GM12865 (cell line): Measurements from ENCODE around the gene TTC28.

ENCODE experiments used
- DNase-seq: peaks from one replicate; pipeline ENCODE4 v3.0.0; 2010; ENCODE audit warnings: low read depth
- H3K4me3 ChIP-seq: 2 replicates; pipeline ENCODE4 v1.5.1; 2011; ENCODE audit warnings: mild to moderate bottlenecking, low read depth, low read length, control low read depth
- TF ChIP-seq, protein P1 (sequence below): IDR thresholded peaks from 2 replicates; pipeline ENCODE4 v1.5.1; 2011; ENCODE audit warnings: low read length, control low read depth, low read depth, inconsistent platforms; ENCODE audit not compliant: insufficient read depth; ENCODE audit errors: missing control alignments

The TTC28 gene

DNA sequence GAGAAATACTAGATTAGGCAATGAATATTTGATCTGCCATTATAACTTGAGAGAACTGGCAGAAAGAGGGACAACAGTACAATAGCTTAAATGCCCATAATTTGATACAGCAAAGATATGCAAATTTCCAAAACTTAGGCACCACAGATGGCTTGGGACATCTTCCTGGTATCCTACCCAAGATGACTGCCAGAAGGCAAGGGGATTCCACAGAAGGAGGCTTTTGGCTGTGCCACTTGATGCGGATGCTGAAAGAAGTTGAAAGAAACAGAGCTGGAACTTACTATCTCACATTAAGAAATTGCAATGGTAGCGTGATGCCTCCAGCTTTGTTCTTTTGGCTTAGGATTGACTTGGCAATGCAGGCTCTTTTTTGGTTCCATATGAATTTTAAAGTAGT lies 216.7 kb downstream of the TTC28 start:
- TF ChIP-seq, protein P1, sequence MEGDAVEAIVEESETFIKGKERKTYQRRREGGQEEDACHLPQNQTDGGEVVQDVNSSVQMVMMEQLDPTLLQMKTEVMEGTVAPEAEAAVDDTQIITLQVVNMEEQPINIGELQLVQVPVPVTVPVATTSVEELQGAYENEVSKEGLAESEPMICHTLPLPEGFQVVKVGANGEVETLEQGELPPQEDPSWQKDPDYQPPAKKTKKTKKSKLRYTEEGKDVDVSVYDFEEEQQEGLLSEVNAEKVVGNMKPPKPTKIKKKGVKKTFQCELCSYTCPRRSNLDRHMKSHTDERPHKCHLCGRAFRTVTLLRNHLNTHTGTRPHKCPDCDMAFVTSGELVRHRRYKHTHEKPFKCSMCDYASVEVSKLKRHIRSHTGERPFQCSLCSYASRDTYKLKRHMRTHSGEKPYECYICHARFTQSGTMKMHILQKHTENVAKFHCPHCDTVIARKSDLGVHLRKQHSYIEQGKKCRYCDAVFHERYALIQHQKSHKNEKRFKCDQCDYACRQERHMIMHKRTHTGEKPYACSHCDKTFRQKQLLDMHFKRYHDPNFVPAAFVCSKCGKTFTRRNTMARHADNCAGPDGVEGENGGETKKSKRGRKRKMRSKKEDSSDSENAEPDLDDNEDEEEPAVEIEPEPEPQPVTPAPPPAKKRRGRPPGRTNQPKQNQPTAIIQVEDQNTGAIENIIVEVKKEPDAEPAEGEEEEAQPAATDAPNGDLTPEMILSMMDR, result no peak
- no peak overlapping the region for H3K4me3 ChIP-seq
- DNase-seq, result no peak

DNA sequence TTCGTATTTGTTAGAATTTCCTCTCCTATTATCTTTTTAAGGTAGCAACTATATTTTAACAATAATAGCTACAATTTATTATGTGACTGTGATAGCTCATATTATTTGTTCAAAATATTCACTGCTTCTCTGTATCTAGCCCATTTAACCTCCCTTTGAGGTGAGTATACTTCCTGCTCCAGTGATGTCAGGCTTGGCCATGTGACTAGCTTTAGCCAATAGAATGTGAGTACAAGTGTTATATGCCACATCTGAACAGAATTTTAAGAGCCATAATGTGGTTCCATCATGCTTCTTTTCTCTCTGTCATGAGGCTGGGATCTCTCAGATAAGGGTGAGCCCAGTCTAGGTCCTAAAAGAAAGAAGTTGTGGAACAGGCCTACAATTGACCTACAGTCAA lies 217.6 kb downstream of the TTC28 start:
- TF ChIP-seq, protein P1, result no peak
- no peak overlapping the region for H3K4me3 ChIP-seq
- DNase-seq, result peak; percentile 2

DNA sequence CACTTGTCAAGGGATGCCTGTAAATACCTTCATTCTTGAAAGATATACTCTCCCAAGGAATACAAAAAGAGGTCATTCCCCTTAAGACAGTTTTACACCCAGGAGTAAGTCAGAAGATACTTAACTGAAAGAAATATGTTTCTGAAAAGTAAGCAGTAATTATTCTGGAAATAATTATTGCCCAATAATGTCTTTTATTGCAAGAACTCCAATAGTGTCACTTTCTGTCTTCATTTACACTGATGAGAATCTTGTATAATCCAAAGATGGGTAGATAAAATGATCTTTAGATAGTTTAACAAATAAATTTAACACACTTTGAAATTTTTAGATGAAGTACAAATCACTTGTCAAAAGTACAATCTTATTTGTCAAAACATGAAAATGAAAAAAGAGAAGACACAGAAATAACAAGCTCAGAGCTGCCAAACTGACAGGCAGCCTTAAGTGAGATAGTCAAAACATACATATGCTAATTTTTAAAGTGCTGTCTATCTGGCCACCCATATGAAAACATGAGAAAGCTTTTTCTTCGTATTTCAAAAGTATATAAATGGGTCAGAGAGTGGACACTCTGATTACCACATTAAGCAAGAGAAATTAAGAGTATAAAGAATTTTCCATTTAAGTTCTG lies 225.1 kb downstream of the TTC28 start:
- TF ChIP-seq, protein P1, result no peak
- no peak overlapping the region for H3K4me3 ChIP-seq
- no peak for DNase-seq

DNA sequence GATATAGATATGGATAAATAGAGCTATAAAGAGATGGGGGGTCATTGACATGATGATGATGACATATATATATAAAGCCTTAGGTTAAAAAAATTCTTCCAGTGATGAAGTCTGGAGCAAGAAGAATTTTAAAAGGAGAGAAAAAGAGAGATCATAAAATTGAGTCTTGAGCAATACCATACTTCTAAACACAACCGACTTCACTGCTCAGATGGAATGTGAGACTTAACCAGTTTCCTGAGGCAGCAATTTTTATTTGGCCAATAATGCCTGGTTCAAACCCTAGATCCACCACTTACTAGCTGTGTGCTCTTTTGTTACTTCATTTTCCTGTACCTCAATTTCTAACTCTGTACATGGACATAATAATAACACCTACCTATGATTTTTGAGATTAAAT lies 229.5 kb downstream of the TTC28 start:
- H3K4me3 ChIP-seq, result no peak overlapping the region
- TF ChIP-seq, protein P1, result no peak
- no peak for DNase-seq

DNA sequence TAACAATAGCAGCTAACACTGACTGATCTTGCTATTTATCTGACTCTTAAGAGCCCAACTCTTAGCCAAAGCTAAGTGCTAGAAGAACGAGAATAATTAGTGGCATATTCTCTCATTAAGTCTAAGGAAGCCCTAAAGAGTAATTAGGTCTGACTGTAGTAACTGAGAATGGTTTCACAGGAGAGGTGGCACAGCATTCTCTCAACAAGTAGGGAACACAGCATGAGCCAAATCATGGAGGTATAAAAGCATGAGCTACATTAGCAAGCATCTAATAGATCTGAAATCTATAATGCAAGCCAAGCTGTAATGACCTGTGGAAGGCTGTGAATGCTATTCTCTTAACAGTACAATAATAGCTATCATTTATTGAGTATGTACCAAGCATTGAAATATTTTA lies 230.6 kb downstream of the TTC28 start:
- no peak overlapping the region for H3K4me3 ChIP-seq
- DNase-seq, result no peak
- TF ChIP-seq, protein P1, result no peak

DNA sequence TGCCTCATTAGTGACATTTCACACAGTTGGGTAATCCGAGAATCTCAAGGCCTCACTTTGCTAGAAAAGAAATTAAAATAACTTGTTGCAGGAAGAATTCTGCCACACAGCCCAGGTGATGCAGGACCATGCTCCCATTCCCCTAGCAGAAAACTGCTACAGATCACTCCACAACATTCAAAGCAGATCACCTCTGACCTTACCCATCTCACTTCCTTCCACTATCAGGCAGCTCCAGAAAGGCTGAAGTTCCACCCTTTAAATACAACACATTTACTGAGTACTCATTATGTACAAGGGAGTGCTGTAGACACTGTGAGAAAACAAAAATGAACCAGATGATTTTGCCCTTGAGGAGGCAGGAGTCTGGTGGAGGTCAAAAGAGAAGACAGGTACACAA lies 231.0 kb downstream of the TTC28 start:
- no peak overlapping the region for H3K4me3 ChIP-seq
- TF ChIP-seq, protein P1, result no peak
- DNase-seq, result no peak

DNA sequence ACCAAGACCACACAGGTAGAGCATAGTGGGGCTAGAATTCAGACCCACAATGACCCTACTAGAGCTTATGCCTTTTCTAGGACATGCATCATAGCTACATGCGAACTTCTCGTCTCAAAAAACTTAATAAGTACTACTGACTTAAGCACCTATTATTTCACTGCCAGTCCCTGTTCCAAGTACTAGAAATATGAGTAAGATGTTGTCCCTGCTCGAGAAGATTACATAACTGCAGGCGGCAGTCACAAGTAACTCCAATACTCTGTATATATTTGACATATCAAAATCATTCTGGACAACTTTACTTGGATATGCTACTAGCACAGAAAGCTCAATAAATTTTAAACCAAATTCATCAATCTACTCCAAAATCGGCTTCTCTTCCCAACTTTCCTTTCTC lies 235.0 kb downstream of the TTC28 start:
- no peak overlapping the region for H3K4me3 ChIP-seq
- DNase-seq, result no peak
- TF ChIP-seq, protein P1, result no peak
